ENCODE measurements around the gene PPP2R3A.

- TF ChIP-seq, protein P1, sequence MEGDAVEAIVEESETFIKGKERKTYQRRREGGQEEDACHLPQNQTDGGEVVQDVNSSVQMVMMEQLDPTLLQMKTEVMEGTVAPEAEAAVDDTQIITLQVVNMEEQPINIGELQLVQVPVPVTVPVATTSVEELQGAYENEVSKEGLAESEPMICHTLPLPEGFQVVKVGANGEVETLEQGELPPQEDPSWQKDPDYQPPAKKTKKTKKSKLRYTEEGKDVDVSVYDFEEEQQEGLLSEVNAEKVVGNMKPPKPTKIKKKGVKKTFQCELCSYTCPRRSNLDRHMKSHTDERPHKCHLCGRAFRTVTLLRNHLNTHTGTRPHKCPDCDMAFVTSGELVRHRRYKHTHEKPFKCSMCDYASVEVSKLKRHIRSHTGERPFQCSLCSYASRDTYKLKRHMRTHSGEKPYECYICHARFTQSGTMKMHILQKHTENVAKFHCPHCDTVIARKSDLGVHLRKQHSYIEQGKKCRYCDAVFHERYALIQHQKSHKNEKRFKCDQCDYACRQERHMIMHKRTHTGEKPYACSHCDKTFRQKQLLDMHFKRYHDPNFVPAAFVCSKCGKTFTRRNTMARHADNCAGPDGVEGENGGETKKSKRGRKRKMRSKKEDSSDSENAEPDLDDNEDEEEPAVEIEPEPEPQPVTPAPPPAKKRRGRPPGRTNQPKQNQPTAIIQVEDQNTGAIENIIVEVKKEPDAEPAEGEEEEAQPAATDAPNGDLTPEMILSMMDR (IDR thresholded peaks at IDR 0.05; ENCODE audit: extremely low read depth in 1 of 2, insufficient read depth in 1 of 2, low read depth in 1 of 2, low read length in 2 of 2) = no peak
- TF ChIP-seq EZH2 (IDR thresholded peaks at IDR 0.05; ENCODE audit: borderline replicate concordance, low read depth, low read length, severe bottlenecking) (no peak), POLR2A (IDR thresholded peaks at IDR 0.05; ENCODE audit: low read depth, low read length) (no peak), POLR2AphosphoS5 (IDR thresholded peaks at IDR 0.05; ENCODE audit: insufficient read depth, low read depth, low read length) (no peak), GATA2 (IDR thresholded peaks at IDR 0.05; ENCODE audit: insufficient read depth, insufficient read length, low read depth, low read length) (no peak), MYC (IDR thresholded peaks at IDR 0.05; ENCODE audit: low read depth, low read length) (no peak), FOS (IDR thresholded peaks at IDR 0.05; ENCODE audit: borderline replicate concordance, insufficient read depth, low read length) (no peak), JUN (IDR thresholded peaks at IDR 0.05; ENCODE audit: borderline replicate concordance, insufficient read depth, insufficient read length, low read depth) (no peak)
- TF ChIP-seq, protein P2, sequence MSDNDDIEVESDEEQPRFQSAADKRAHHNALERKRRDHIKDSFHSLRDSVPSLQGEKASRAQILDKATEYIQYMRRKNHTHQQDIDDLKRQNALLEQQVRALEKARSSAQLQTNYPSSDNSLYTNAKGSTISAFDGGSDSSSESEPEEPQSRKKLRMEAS (IDR thresholded peaks at IDR 0.05; ENCODE audit: insufficient read depth, insufficient read length) = no peak
These were observed 223.5 kb downstream of the PPP2R3A start for GRCh38 chr3:136189043-136189442.

Measured in endothelial cell of umbilical vein (primary cell).